Hippocampal formation (tissue), 2 donors: ENCODE results near the gene TXK.

Source experiments
- DNase-seq, 2 donors: peaks; one replicate each; lab custom pipeline; 2025; lab: John Stamatoyannopoulos, UW

The TXK gene

GRCh38 chr4:48103483-48104139, 30.4 kb downstream of the TXK start:
- no peak for DNase-seq

GRCh38 chr4:48102303-48102702, 31.7 kb downstream of the TXK start:
- DNase-seq: no peak

- DNase-seq: no peak
These were observed 33.8 kb downstream of the TXK start for GRCh38 chr4:48100256-48100655.

- DNase-seq: no peak
These were observed 38.6 kb downstream of the TXK start for GRCh38 chr4:48095441-48095840.

- no peak for DNase-seq
These were observed 40.0 kb downstream of the TXK start for GRCh38 chr4:48093991-48094416.

GRCh38 chr4:48090621-48091020, 43.4 kb downstream of the TXK start:
- DNase-seq: no peak

GRCh38 chr4:48085821-48086589, 48.0 kb downstream of the TXK start:
- no peak for DNase-seq

GRCh38 chr4:48082956-48083355, 51.1 kb downstream of the TXK start:
- DNase-seq: no peak

- DNase-seq: no peak
These were observed 52.9 kb downstream of the TXK start for GRCh38 chr4:48081196-48081595.

GRCh38 chr4:48079972-48080391, 54.1 kb downstream of the TXK start:
- DNase-seq: no peak

GRCh38 chr4:48078862-48079655, 55.0 kb downstream of the TXK start:
- no peak for DNase-seq

- DNase-seq: no peak
These were observed 55.6 kb downstream of the TXK start for GRCh38 chr4:48078425-48078824.

GRCh38 chr4:48074657-48075056, 59.4 kb downstream of the TXK start:
- no peak for DNase-seq

GRCh38 chr4:48073567-48074103, 60.4 kb downstream of the TXK start:
- no peak for DNase-seq

- no peak for DNase-seq
These were observed 62.9 kb downstream of the TXK start for GRCh38 chr4:48071191-48071590.

- DNase-seq: no peak
These were observed 65.0 kb downstream of the TXK start for GRCh38 chr4:48069026-48069425.

GRCh38 chr4:48068182-48068581, 65.9 kb downstream of the TXK start:
- DNase-seq: no peak

GRCh38 chr4:48067536-48067935, 66.5 kb downstream of the TXK start:
- no peak for DNase-seq

GRCh38 chr4:48065587-48066052, 68.4 kb downstream of the TXK start:
- no peak for DNase-seq

- no peak for DNase-seq
These were observed 69.7 kb downstream of the TXK start for GRCh38 chr4:48064349-48064748.

GRCh38 chr4:48058617-48059530, 75.2 kb downstream of the TXK start:
- peak in 1 of 2 donors; percentile 1 for DNase-seq
